ENCODE data around the gene MAML3.

The MAML3 gene

DNA sequence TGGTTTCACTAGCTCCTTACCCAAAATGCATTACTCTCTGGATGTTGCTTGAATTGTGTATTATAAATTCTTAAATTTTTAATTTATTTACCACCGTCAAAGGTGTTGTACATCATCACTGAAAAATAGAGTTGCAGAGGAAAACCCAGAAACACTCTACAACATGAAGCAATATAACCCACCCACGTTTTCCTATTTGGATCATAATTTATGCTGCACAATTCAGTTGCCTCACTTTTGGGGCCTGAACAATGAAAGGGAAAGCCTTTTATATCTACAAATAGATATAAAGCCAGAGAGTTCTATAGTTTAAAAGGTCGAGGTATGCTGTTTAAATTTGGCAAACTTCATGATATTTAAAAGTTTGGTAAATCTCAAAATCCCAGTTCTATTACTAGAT lies 372.9 kb downstream of the MAML3 start:
- H3K14ac ChIP-seq (ENCODE audit: low read length) = no peak overlapping the region
- H3K18ac ChIP-seq (ENCODE audit: low read length) = no peak overlapping the region
- no peak overlapping the region for H3K4me2 ChIP-seq (ENCODE audit: insufficient read depth, low read length, poor library complexity, severe bottlenecking)
- H3K27me3 ChIP-seq (ENCODE audit: control insufficient read depth in 3 of 3, insufficient read depth in 3 of 3, low read depth in 1 of 3, low read length in 3 of 3) = no peaks in the 10 kb centered on the region
- no peak overlapping the region for H2BK15ac ChIP-seq (ENCODE audit: low read length)
- no peak overlapping the region for H2BK12ac ChIP-seq (ENCODE audit: low read length)
- no peak overlapping the region for H2BK120ac ChIP-seq (ENCODE audit: low read depth, low read length)
- no peak overlapping the region for H2AK5ac ChIP-seq (ENCODE audit: low read depth, low read length)
- no peak overlapping the region for H4K91ac ChIP-seq (ENCODE audit: low read depth, low read length, poor library complexity)
- H3K4ac ChIP-seq (ENCODE audit: low read length) = no peak overlapping the region
- no peak overlapping the region for H3K9ac ChIP-seq (ENCODE audit: low read depth, low read length, poor library complexity)
- H3K79me1 ChIP-seq (ENCODE audit: low read depth, low read length) = no peaks in the 10 kb centered on the region
- H3K4me1 ChIP-seq (ENCODE audit: control insufficient read depth in 2 of 2, insufficient read depth in 1 of 2, low read depth in 1 of 2, low read length in 2 of 2) = peaks cover 28 to 42% of the 10 kb centered on the region in 2 donors
- H3K9me3 ChIP-seq (replicated peaks in 1 of 2; ENCODE audit: control insufficient read depth in 2 of 2, insufficient read depth in 1 of 2, low read depth in 1 of 2, low read length in 2 of 2) = peaks cover 0 to 3% of the 10 kb centered on the region in 2 donors
- no CpG with 5 or more reads among the region's 3 CpGs for WGBS, 2 donors (ENCODE audit: extremely low coverage in 2 of 2, insufficient read length in 2 of 2, insufficient replicate concordance in 1 of 2)
- no peaks in the 10 kb centered on the region for H3K36me3 ChIP-seq (replicated peaks in 1 of 2; ENCODE audit: control insufficient read depth in 2 of 2, insufficient read depth in 2 of 2, low read length in 2 of 2)
- H2AFZ ChIP-seq (ENCODE audit: low read length) = no peak overlapping the region
- H3K23ac ChIP-seq (ENCODE audit: low read depth, low read length, poor library complexity) = no peak overlapping the region
- no peak overlapping the region for H3K4me3 ChIP-seq (ENCODE audit: low read length in 2 of 2)
- no peak for DNase-seq (ENCODE audit: low spot score)
- no peak overlapping the region for H4K8ac ChIP-seq (ENCODE audit: low read depth, low read length)
- no peak overlapping the region for H3K27ac ChIP-seq (replicated peaks; ENCODE audit: low read length)
- no peak overlapping the region for H2BK5ac ChIP-seq (ENCODE audit: low read length)

DNA sequence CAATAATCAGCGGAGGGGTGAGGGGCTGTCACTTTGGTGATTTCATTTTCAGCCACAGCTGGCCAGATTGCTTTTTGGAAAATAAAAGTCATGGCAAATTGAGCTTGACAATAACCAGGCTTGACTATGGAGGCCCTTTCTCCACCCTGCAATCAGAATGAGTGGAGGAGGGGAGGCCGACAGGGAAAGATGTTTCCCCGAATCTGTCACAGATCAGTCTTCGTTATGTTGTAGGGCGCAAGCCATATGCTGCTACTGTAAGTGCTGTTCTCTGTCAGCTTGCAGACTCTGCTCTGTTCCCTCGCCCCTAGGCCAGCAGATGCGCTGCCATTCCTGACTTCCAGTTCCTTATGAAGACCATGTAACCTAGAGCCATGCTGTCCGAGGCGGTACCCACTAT lies 374.3 kb downstream of the MAML3 start:
- no peak overlapping the region for H3K4me2 ChIP-seq (ENCODE audit: insufficient read depth, low read length, poor library complexity, severe bottlenecking)
- H3K9me3 ChIP-seq (replicated peaks in 1 of 2; ENCODE audit: control insufficient read depth in 2 of 2, insufficient read depth in 1 of 2, low read depth in 1 of 2, low read length in 2 of 2) = peaks cover 0 to 3% of the 10 kb centered on the region in 2 donors
- no peak overlapping the region for H2BK5ac ChIP-seq (ENCODE audit: low read length)
- H3K4ac ChIP-seq (ENCODE audit: low read length) = no peak overlapping the region
- no peak for DNase-seq (ENCODE audit: low spot score)
- no peak overlapping the region for H2BK15ac ChIP-seq (ENCODE audit: low read length)
- H3K36me3 ChIP-seq (replicated peaks in 1 of 2; ENCODE audit: control insufficient read depth in 2 of 2, insufficient read depth in 2 of 2, low read length in 2 of 2) = no peaks in the 10 kb centered on the region
- no peak overlapping the region for H3K18ac ChIP-seq (ENCODE audit: low read length)
- H2BK120ac ChIP-seq (ENCODE audit: low read depth, low read length) = no peak overlapping the region
- no peak overlapping the region for H4K8ac ChIP-seq (ENCODE audit: low read depth, low read length)
- H3K23ac ChIP-seq (ENCODE audit: low read depth, low read length, poor library complexity) = no peak overlapping the region
- H3K14ac ChIP-seq (ENCODE audit: low read length) = no peak overlapping the region
- H3K4me3 ChIP-seq (ENCODE audit: low read length in 2 of 2) = no peak overlapping the region
- H2AK5ac ChIP-seq (ENCODE audit: low read depth, low read length) = no peak overlapping the region
- H3K9ac ChIP-seq (ENCODE audit: low read depth, low read length, poor library complexity) = no peak overlapping the region
- no peak overlapping the region for H3K27ac ChIP-seq (replicated peaks; ENCODE audit: low read length)
- WGBS, 2 donors (ENCODE audit: extremely low coverage in 2 of 2, insufficient read length in 2 of 2, insufficient replicate concordance in 1 of 2) = no CpG with 5 or more reads among the region's 9 CpGs
- no peak overlapping the region for H2AFZ ChIP-seq (ENCODE audit: low read length)
- no peak overlapping the region for H4K91ac ChIP-seq (ENCODE audit: low read depth, low read length, poor library complexity)
- no peaks in the 10 kb centered on the region for H3K79me1 ChIP-seq (ENCODE audit: low read depth, low read length)
- H2BK12ac ChIP-seq (ENCODE audit: low read length) = no peak overlapping the region
- H3K4me1 ChIP-seq (ENCODE audit: control insufficient read depth in 2 of 2, insufficient read depth in 1 of 2, low read depth in 1 of 2, low read length in 2 of 2) = peaks cover 29 to 38% of the 10 kb centered on the region in 2 donors
- H3K27me3 ChIP-seq (ENCODE audit: control insufficient read depth in 3 of 3, insufficient read depth in 3 of 3, low read depth in 1 of 3, low read length in 3 of 3) = no peaks in the 10 kb centered on the region

DNA sequence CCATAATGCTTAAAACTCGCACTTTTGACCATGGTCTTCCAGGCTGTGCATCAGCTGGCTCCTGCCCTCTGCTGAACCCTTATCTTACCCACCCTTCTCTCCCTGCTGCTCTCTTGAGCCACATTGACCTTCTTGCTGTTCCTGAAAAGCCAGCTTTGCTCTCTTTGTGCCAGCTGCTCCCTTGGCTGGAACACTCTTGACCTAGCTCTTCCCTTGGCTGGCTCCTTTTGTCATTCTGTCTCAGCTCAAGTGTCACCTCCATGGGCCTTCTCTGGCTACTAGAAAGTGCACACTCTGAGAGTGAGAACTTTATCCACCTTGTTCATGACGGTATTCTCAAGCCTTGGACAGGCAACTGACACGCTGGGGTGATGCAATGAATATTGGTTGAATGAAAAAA lies 376.2 kb downstream of the MAML3 start:
- H2AK5ac ChIP-seq (ENCODE audit: low read depth, low read length) = peak overlapping the region; percentile 61
- H2BK15ac ChIP-seq (ENCODE audit: low read length) = no peak overlapping the region
- no CpG with 5 or more reads among the region's 3 CpGs for WGBS, 2 donors (ENCODE audit: extremely low coverage in 2 of 2, insufficient read length in 2 of 2, insufficient replicate concordance in 1 of 2)
- no peak overlapping the region for H3K4ac ChIP-seq (ENCODE audit: low read length)
- no peak overlapping the region for H3K9ac ChIP-seq (ENCODE audit: low read depth, low read length, poor library complexity)
- H3K4me2 ChIP-seq (ENCODE audit: insufficient read depth, low read length, poor library complexity, severe bottlenecking) = no peak overlapping the region
- no peak overlapping the region for H3K14ac ChIP-seq (ENCODE audit: low read length)
- DNase-seq (ENCODE audit: low spot score) = no peak
- H2BK120ac ChIP-seq (ENCODE audit: low read depth, low read length) = no peak overlapping the region
- H3K4me3 ChIP-seq (ENCODE audit: low read length in 2 of 2) = no peak overlapping the region
- no peak overlapping the region for H4K91ac ChIP-seq (ENCODE audit: low read depth, low read length, poor library complexity)
- H3K4me1 ChIP-seq (ENCODE audit: control insufficient read depth in 2 of 2, insufficient read depth in 1 of 2, low read depth in 1 of 2, low read length in 2 of 2) = peaks cover 17 to 21% of the 10 kb centered on the region in 2 donors
- peaks cover 0 to 3% of the 10 kb centered on the region in 2 donors for H3K9me3 ChIP-seq (replicated peaks in 1 of 2; ENCODE audit: control insufficient read depth in 2 of 2, insufficient read depth in 1 of 2, low read depth in 1 of 2, low read length in 2 of 2)
- no peaks in the 10 kb centered on the region for H3K79me1 ChIP-seq (ENCODE audit: low read depth, low read length)
- H3K18ac ChIP-seq (ENCODE audit: low read length) = no peak overlapping the region
- no peak overlapping the region for H4K8ac ChIP-seq (ENCODE audit: low read depth, low read length)
- no peaks in the 10 kb centered on the region for H3K36me3 ChIP-seq (replicated peaks in 1 of 2; ENCODE audit: control insufficient read depth in 2 of 2, insufficient read depth in 2 of 2, low read length in 2 of 2)
- H2BK5ac ChIP-seq (ENCODE audit: low read length) = no peak overlapping the region
- H3K23ac ChIP-seq (ENCODE audit: low read depth, low read length, poor library complexity) = no peak overlapping the region
- H3K27ac ChIP-seq (replicated peaks; ENCODE audit: low read length) = no peak overlapping the region
- no peaks in the 10 kb centered on the region for H3K27me3 ChIP-seq (ENCODE audit: control insufficient read depth in 3 of 3, insufficient read depth in 3 of 3, low read depth in 1 of 3, low read length in 3 of 3)
- H2AFZ ChIP-seq (ENCODE audit: low read length) = no peak overlapping the region
- no peak overlapping the region for H2BK12ac ChIP-seq (ENCODE audit: low read length)

DNA sequence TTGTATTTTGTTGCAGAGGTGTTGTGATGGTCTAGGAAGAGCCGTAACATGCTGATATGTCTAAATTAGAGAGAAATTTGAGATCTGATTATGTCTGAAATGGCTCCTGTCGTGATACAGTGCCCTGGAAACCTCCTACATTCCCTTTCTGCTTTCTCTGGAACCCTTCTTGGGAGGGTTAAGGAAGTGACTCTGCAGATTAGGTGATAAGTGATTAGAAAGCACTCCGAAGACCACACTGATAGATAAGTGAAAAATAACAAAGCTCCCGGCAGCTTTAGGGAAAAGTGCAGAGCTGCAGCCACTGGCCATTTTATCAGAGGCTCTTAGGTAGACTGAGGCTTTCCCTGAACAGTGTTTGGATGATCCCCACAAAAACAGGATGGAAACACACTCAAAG lies 377.7 kb downstream of the MAML3 start:
- peaks cover 13 to 19% of the 10 kb centered on the region in 2 donors for H3K4me1 ChIP-seq (ENCODE audit: control insufficient read depth in 2 of 2, insufficient read depth in 1 of 2, low read depth in 1 of 2, low read length in 2 of 2)
- H3K4me2 ChIP-seq (ENCODE audit: insufficient read depth, low read length, poor library complexity, severe bottlenecking) = no peak overlapping the region
- WGBS, 2 donors (ENCODE audit: extremely low coverage in 2 of 2, insufficient read length in 2 of 2, insufficient replicate concordance in 1 of 2) = no CpG with 5 or more reads among the region's 4 CpGs
- no peak for DNase-seq (ENCODE audit: low spot score)
- no peak overlapping the region for H2BK120ac ChIP-seq (ENCODE audit: low read depth, low read length)
- no peak overlapping the region for H3K4me3 ChIP-seq (ENCODE audit: low read length in 2 of 2)
- no peak overlapping the region for H2AK5ac ChIP-seq (ENCODE audit: low read depth, low read length)
- H2AFZ ChIP-seq (ENCODE audit: low read length) = no peak overlapping the region
- H3K36me3 ChIP-seq (replicated peaks in 1 of 2; ENCODE audit: control insufficient read depth in 2 of 2, insufficient read depth in 2 of 2, low read length in 2 of 2) = no peaks in the 10 kb centered on the region
- no peak overlapping the region for H3K27ac ChIP-seq (replicated peaks; ENCODE audit: low read length)
- no peak overlapping the region for H2BK15ac ChIP-seq (ENCODE audit: low read length)
- H4K91ac ChIP-seq (ENCODE audit: low read depth, low read length, poor library complexity) = no peak overlapping the region
- H4K8ac ChIP-seq (ENCODE audit: low read depth, low read length) = no peak overlapping the region
- H2BK5ac ChIP-seq (ENCODE audit: low read length) = no peak overlapping the region
- no peak overlapping the region for H3K4ac ChIP-seq (ENCODE audit: low read length)
- no peak overlapping the region for H3K23ac ChIP-seq (ENCODE audit: low read depth, low read length, poor library complexity)
- H3K79me1 ChIP-seq (ENCODE audit: low read depth, low read length) = no peaks in the 10 kb centered on the region
- no peak overlapping the region for H2BK12ac ChIP-seq (ENCODE audit: low read length)
- H3K27me3 ChIP-seq (ENCODE audit: control insufficient read depth in 3 of 3, insufficient read depth in 3 of 3, low read depth in 1 of 3, low read length in 3 of 3) = no peaks in the 10 kb centered on the region
- H3K18ac ChIP-seq (ENCODE audit: low read length) = no peak overlapping the region
- H3K14ac ChIP-seq (ENCODE audit: low read length) = no peak overlapping the region
- H3K9ac ChIP-seq (ENCODE audit: low read depth, low read length, poor library complexity) = no peak overlapping the region
- peaks cover 0 to 3% of the 10 kb centered on the region in 2 donors for H3K9me3 ChIP-seq (replicated peaks in 1 of 2; ENCODE audit: control insufficient read depth in 2 of 2, insufficient read depth in 1 of 2, low read depth in 1 of 2, low read length in 2 of 2)
